Heart left ventricle (tissue), 16 donors: ENCODE measurements around the gene GCSAM. TPM values are rescaled to one million over a fixed set of nuclear protein-coding genes. Genes with fewer than 3 reads are reported as not detected.

Experiments used
- ATAC-seq, 4 donors: fragments of 200-7000 bp; cut with Tn5 transposase; one replicate each; pipeline ENCODE4 v1.9.1; 2020 to 2022; ENCODE audit warnings: moderate library complexity in 4 of 4, mild to moderate bottlenecking in 3 of 4, moderate number of reproducible peaks in 1 of 4
- DNase-seq, 5 donors: peaks; one replicate each; pipeline ENCODE4 v3.0.0-alpha.2; 2020
- H3K27ac ChIP-seq, 12 donors: fragments of 200-600 bp; sonication (generic) in 4 of 12; one replicate each; pipeline versions ENCODE4 v1.5.0 to v1.8.0; 2016 to 2022; ENCODE audit warnings: mild to moderate bottlenecking in 2 of 12
- H3K27me3 ChIP-seq, 9 donors: fragments of 200-600 bp; sonication (generic) in 2 of 9; one replicate each; pipeline versions ENCODE4 v1.5.1 to v1.8.0; 2016 to 2022; ENCODE audit warnings: mild to moderate bottlenecking in 3 of 9
- H3K36me3 ChIP-seq, 9 donors: fragments of 200-600 bp; sonication (generic) in 2 of 9; one replicate each; pipeline versions ENCODE4 v1.5.0 to v1.8.0; 2018 to 2022; ENCODE audit warnings: mild to moderate bottlenecking in 2 of 9
- H3K4me1 ChIP-seq, 12 donors: fragments of 200-600 bp; sonication (generic) in 4 of 12; one replicate each; pipeline versions ENCODE4 v1.5.0 to v1.8.0; 2016 to 2022; ENCODE audit warnings: mild to moderate bottlenecking in 3 of 12
- H3K4me3 ChIP-seq, 12 donors: fragments of 200-600 bp; sonication (generic) in 4 of 12; one replicate each; pipeline versions ENCODE4 v1.5.0 to v1.8.0; 2017 to 2022; ENCODE audit warnings: mild to moderate bottlenecking in 9 of 12, moderate library complexity in 4 of 12
- H3K9me3 ChIP-seq, 12 donors: fragments of 200-600 bp; sonication (generic) in 4 of 12; one replicate each; pipeline versions ENCODE4 v1.5.0 to v1.8.0; 2016 to 2022; ENCODE audit warnings: mild to moderate bottlenecking in 1 of 12
- CTCF ChIP-seq, 12 donors: fragments of 200-600 bp; sonication (generic) in 4 of 12; IDR thresholded peaks; one replicate each; pipeline versions ENCODE4 v1.5.0 to v1.8.0; 2018 to 2022; ENCODE audit warnings: antibody characterized with exemption in 12 of 12, mild to moderate bottlenecking in 5 of 12
- POLR2A ChIP-seq, 2 donors: fragments of 450-650 bp; IDR thresholded peaks; one replicate each; pipeline ENCODE4 v1.6.1; 2017; ENCODE audit warnings: antibody characterized with exemption in 2 of 2, mild to moderate bottlenecking in 2 of 2, moderate library complexity in 2 of 2
- WGBS, 4 donors: extraction: QIAGEN DNeasy Blood & Tissue Kit in 2 of 4; methylation state at CpG; one replicate each; pipeline versions ENCODE4 v1.1.5 to v1.1.7; 2013 to 2018; 5-methylcytosine and 5-hydroxymethylcytosine counted together
- intact Hi-C, 10 donors: fragments of 100-400 bp; cut with DNase I; formaldehyde crosslinking; loops; one replicate each; pipeline versions ENCODE4 v1.11.1 to v1.14.2; 2022
- polyA plus RNA-seq, 2 donors: library from polyadenylated mRNA; stranded (reverse); fragments of 200-250 nt; gene quantifications; one replicate each; pipeline ENCODE4 v1.2.3, GENCODE V29; 2013
- total RNA-seq, 9 donors: library from RNA; depleted of rRNA in 2 of 9; stranded (reverse); fragments of >200 nt in 2 of 9; fragmentation: NEBNext Ultra II Directional in 3 of 9; extraction: Animal tissue kit (Norgen Biotek cat#: 25700) in 3 of 9; gene quantifications; one replicate each; pipeline versions ENCODE4 v1.1.0 to v1.2.4, GENCODE V29; 2016 to 2023
- donor health status: ischemic (EF 13 %, LVEDD 7.1; RV severe dilation, severe dysfunction).
- donor health status: healthy with polysubstance abuse.
- donor health status: DM: no; HTN: yes; CAD: no.
- donor health status: DM: no; HTN: no; CAD: no.
- donor health status: ischemic (EF 25% LVEDD 6.9; RV normal size, moderate dysfunction).
- donor health status: ischemic (EF 25% LVEDD 5.7; RV mildly dilated, moderate dysfunction).
- donor health status: healthy.
- donor health status: DM: yes; HTN: yes; CAD: no.
- donor health status: ischemic (EF 35%, LVEDD 5.7; RV mildly dilated, moderate dysfunction).
- donor health status: nonischemic (EF 11% LVEDD 7.7; RV severe dilation, severe dysfunction).
- donor health status: DM: yes; HTN: yes; CAD: no.
- donor health status: PGD.
- donor health status: ischemic (EF 29% LVEDD 5.4; RV normal size, mild dysfunction).
- donor health status: nonischemic (EF 23%, LVEDD 6.1; RV moderate dilation, normal function).

Gene GCSAM
- total and polyA plus RNA-seq, 11 donors = 0.12 to 0.59 (median 0.27) TPM; not detected in 8

GRCh38 chr3:112097378-112097777 is 35.7 kb downstream of the GCSAM start:
- 28 to 33% (median 31%) methylated on average over 4 of the region's 4 CpGs for WGBS, 4 donors
- Histone ChIP-seq H3K4me3 (no peak overlapping the region), H3K27me3 (peaks cover 0 to 6% (median 0%) of the 10 kb centered on the region in 9 donors), H3K4me1 (peaks cover 0 to 16% (median 5%) of the 10 kb centered on the region in 12 donors), H3K9me3 (no peaks in the 10 kb centered on the region), H3K36me3 (no peaks in the 10 kb centered on the region), H3K27ac (no peak overlapping the region)
- TF ChIP-seq CTCF (IDR thresholded peaks at IDR 0.05) (no peak), POLR2A (IDR thresholded peaks at IDR 0.05) (no peak)
- intact Hi-C loops = no loop called here
- no peak for DNase-seq
- ATAC-seq = peak; percentile 48 to 90 (median 76)

GRCh38 chr3:112096176-112096575 is 36.9 kb downstream of the GCSAM start:
- no peak for ATAC-seq

GRCh38 chr3:112095731-112096130 is 37.3 kb downstream of the GCSAM start:
- Histone ChIP-seq H3K4me1 (peaks cover 0 to 30% (median 17%) of the 10 kb centered on the region in 12 donors), H3K27ac (no peak overlapping the region), H3K27me3 (peaks cover 0 to 6% (median 0%) of the 10 kb centered on the region in 9 donors), H3K9me3 (no peaks in the 10 kb centered on the region), H3K4me3 (no peak overlapping the region), H3K36me3 (no peaks in the 10 kb centered on the region)
- TF ChIP-seq POLR2A (IDR thresholded peaks at IDR 0.05) = no peak
- no peak for TF ChIP-seq CTCF (IDR thresholded peaks at IDR 0.05)
- whole genome bisulfite sequencing, 4 donors = 55 to 66% (median 58%) methylated on average over 2 of the region's 2 CpGs
- DNase-seq (no peak), ATAC-seq (no peak)
- intact Hi-C loops = no loop called here

More at GRCh38 chr3:112096176-112096575, 36.9 kb downstream of the GCSAM start:
- TF ChIP-seq POLR2A (IDR thresholded peaks at IDR 0.05) = no peak
- no peak for TF ChIP-seq CTCF (IDR thresholded peaks at IDR 0.05)
- no peak overlapping the region for H3K4me3 ChIP-seq
- DNase-seq = no peak
- H3K4me1 ChIP-seq = peaks cover 0 to 26% (median 13%) of the 10 kb centered on the region in 12 donors
- WGBS, 4 donors = 93 to 96% (median 95%) methylated on average over 2 of the region's 2 CpGs
- peaks cover 0 to 6% (median 0%) of the 10 kb centered on the region in 9 donors for H3K27me3 ChIP-seq
- intact Hi-C loops = no loop called here
- no peaks in the 10 kb centered on the region for H3K36me3 ChIP-seq
- no peaks in the 10 kb centered on the region for H3K9me3 ChIP-seq
- H3K27ac ChIP-seq = no peak overlapping the region

- H3K4me3 ChIP-seq = peak overlapping the region in 8 of 12 donors; percentile 0 to 32 (median 12)
- intact Hi-C loops = no loop called here
- no peak for DNase-seq
- no peaks in the 10 kb centered on the region for H3K36me3 ChIP-seq
- TF ChIP-seq CTCF (IDR thresholded peaks at IDR 0.05) (no peak), POLR2A (IDR thresholded peaks at IDR 0.05) (no peak)
- no peaks in the 10 kb centered on the region for H3K9me3 ChIP-seq
- peaks cover 0 to 19% (median 0%) of the 10 kb centered on the region in 9 donors for H3K27me3 ChIP-seq
- ATAC-seq = peak; percentile 5 to 12 (median 8)
- peaks cover 0 to 35% (median 22%) of the 10 kb centered on the region in 12 donors for H3K4me1 ChIP-seq
- peak overlapping the region in 10 of 12 donors; percentile 36 to 79 (median 68) for H3K27ac ChIP-seq
Observed at GRCh38 chr3:112093180-112093522, 39.9 kb downstream of the GCSAM start.
